ENCODE data around the gene PVR.

GRCh38 chr19:44661904-44662303 is 18.2 kb downstream of the PVR start:
- TF ChIP-seq TARDBP (IDR thresholded peaks at IDR 0.05) (no peak), NFRKB (IDR thresholded peaks at IDR 0.05) (no peak), FOXA1 (IDR thresholded peaks at IDR 0.05) (no peak), PKNOX1 (IDR thresholded peaks at IDR 0.05) (no peak), SP1 (IDR thresholded peaks at IDR 0.05) (no peak), FOXM1 (IDR thresholded peaks at IDR 0.05; ENCODE audit: borderline replicate concordance) (no peak), ZNF384 (IDR thresholded peaks at IDR 0.05) (no peak)
